Measurements from ENCODE around the gene UCN2. TPM values are rescaled to one million over a fixed set of nuclear protein-coding genes. Genes with fewer than 3 reads are reported as not detected.

The UCN2 gene
- total RNA-seq, 3 donors from 2014 or later (not counting 1 experiment from before 2014, with no cell fraction given) = not detected

DNA sequence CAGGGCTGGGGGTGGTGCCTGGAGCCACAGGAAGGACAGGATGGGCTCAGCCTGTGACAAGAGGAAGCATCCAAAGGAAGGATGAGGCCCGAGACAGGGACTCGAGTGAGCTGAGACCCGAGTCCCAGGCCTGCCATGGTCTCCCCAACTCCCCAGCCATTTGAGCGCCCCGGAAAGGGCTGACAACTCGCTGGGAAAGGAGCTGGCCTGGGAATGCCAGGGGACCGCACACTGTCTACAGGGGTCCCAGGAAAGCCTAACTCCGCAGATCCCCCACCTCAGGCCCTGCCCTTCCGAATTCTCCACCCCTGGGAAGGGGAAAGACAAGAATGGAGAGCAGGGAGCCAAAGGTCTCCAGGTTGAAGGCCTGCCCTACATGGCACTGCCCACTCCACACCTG is 38.6 kb downstream of the UCN2 start:
- H3K4me3 Mint-ChIP-seq = no peak overlapping the region
- intact Hi-C loops (cut with micrococcal nuclease) = no loop called here
- no peak overlapping the region for H3K27ac Mint-ChIP-seq
- Histone ChIP-seq H3K4me1 (ENCODE audit: control insufficient read depth, insufficient read depth, low read length) (peaks cover 7% of the 10 kb centered on the region), H3K4me3 (ENCODE audit: low read length) (no peak overlapping the region), H3K27ac (ENCODE audit: low read length) (no peak overlapping the region), H3K27me3 (ENCODE audit: control insufficient read depth, insufficient read depth, low read length) (no peaks in the 10 kb centered on the region), H3K9me3 (ENCODE audit: control insufficient read depth, insufficient read depth, low read length) (no peaks in the 10 kb centered on the region), H3K36me3 (ENCODE audit: control insufficient read depth, insufficient read depth, low read length) (no peaks in the 10 kb centered on the region)
- H3K36me3 Mint-ChIP-seq = no peaks in the 10 kb centered on the region
- peaks cover under 1 to 1% of the 10 kb centered on the region in 2 donors for H3K4me1 Mint-ChIP-seq
- no peaks in the 10 kb centered on the region for H3K9me3 Mint-ChIP-seq
- TF ChIP-seq, protein P1, sequence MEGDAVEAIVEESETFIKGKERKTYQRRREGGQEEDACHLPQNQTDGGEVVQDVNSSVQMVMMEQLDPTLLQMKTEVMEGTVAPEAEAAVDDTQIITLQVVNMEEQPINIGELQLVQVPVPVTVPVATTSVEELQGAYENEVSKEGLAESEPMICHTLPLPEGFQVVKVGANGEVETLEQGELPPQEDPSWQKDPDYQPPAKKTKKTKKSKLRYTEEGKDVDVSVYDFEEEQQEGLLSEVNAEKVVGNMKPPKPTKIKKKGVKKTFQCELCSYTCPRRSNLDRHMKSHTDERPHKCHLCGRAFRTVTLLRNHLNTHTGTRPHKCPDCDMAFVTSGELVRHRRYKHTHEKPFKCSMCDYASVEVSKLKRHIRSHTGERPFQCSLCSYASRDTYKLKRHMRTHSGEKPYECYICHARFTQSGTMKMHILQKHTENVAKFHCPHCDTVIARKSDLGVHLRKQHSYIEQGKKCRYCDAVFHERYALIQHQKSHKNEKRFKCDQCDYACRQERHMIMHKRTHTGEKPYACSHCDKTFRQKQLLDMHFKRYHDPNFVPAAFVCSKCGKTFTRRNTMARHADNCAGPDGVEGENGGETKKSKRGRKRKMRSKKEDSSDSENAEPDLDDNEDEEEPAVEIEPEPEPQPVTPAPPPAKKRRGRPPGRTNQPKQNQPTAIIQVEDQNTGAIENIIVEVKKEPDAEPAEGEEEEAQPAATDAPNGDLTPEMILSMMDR (IDR thresholded peaks at IDR 0.05) = no peak
- WGBS (ENCODE audit: insufficient coverage) = 83% methylated on average over 9 of the region's 9 CpGs
- DNase-seq = no peak
- no peak for ATAC-seq
- H3K27me3 Mint-ChIP-seq (ENCODE audit: low read depth in 2 of 2) = no peaks in the 10 kb centered on the region

- peaks cover 11 to 20% of the 10 kb centered on the region in 2 donors for H3K4me1 Mint-ChIP-seq
- intact Hi-C loops (cut with micrococcal nuclease) = no loop called here
- H3K27me3 Mint-ChIP-seq (ENCODE audit: low read depth in 2 of 2) = no peaks in the 10 kb centered on the region
- H3K4me3 Mint-ChIP-seq = no peak overlapping the region
- Histone ChIP-seq H3K27me3 (ENCODE audit: control insufficient read depth, insufficient read depth, low read length) (no peaks in the 10 kb centered on the region), H3K36me3 (ENCODE audit: control insufficient read depth, insufficient read depth, low read length) (no peaks in the 10 kb centered on the region), H3K4me1 (ENCODE audit: control insufficient read depth, insufficient read depth, low read length) (peaks cover 38% of the 10 kb centered on the region), H3K27ac (ENCODE audit: low read length) (no peak overlapping the region), H3K9me3 (ENCODE audit: control insufficient read depth, insufficient read depth, low read length) (no peaks in the 10 kb centered on the region), H3K4me3 (ENCODE audit: low read length) (no peak overlapping the region)
- DNase-seq = no peak
- no peak overlapping the region for H3K27ac Mint-ChIP-seq
- TF ChIP-seq, protein P1 (IDR thresholded peaks at IDR 0.05) = no peak
- H3K36me3 Mint-ChIP-seq = no peaks in the 10 kb centered on the region
- H3K9me3 Mint-ChIP-seq = no peaks in the 10 kb centered on the region
- no peak for ATAC-seq
- 96% methylated on average over 6 of the region's 6 CpGs for WGBS (ENCODE audit: insufficient coverage)
Observed at GRCh38 chr3:48521635-48522034, 41.9 kb downstream of the UCN2 start.

DNA sequence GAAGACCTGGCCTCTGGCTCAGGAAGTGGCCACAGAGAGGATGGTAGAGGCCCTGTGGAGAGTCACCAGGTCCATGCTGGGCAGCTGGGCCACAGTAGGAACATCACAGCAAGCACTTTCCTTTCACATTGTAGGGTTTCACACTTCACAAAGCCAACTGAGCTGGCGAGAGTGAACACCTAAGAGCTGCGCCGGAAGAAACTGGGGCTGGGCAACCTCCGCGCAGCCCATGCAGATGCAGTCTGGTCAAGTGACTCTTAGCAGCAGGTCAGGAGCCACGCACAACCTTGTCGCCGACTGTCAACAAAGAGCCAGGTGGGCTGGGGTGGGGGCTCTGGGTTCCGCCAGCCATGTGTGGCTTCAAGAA is 44.3 kb downstream of the UCN2 start:
- no peaks in the 10 kb centered on the region for H3K36me3 ChIP-seq (ENCODE audit: control insufficient read depth, insufficient read depth, low read length)
- H3K4me3 ChIP-seq (ENCODE audit: low read length) = no peak overlapping the region
- peak; percentile 48 to 85 (median 77) for ATAC-seq
- Mint-ChIP-seq H3K9me3 (no peaks in the 10 kb centered on the region), H3K4me1 (peaks cover 11 to 23% of the 10 kb centered on the region in 2 donors), H3K36me3 (no peaks in the 10 kb centered on the region), H3K27ac (peak overlapping the region; percentile 56 to 75), H3K27me3 (ENCODE audit: low read depth in 2 of 2) (no peaks in the 10 kb centered on the region), H3K4me3 (peak overlapping the region; percentile 67)
- 50% methylated on average over 9 of the region's 9 CpGs for WGBS (ENCODE audit: insufficient coverage)
- DNase-seq = no peak
- H3K9me3 ChIP-seq (ENCODE audit: control insufficient read depth, insufficient read depth, low read length) = no peaks in the 10 kb centered on the region
- H3K27ac ChIP-seq (ENCODE audit: low read length) = peak overlapping the region; percentile 47
- H3K4me1 ChIP-seq (ENCODE audit: control insufficient read depth, insufficient read depth, low read length) = peaks cover 58% of the 10 kb centered on the region
- intact Hi-C loops (cut with micrococcal nuclease) = no loop called here
- TF ChIP-seq, protein P1 (IDR thresholded peaks at IDR 0.05) = no peak
- no peaks in the 10 kb centered on the region for H3K27me3 ChIP-seq (ENCODE audit: control insufficient read depth, insufficient read depth, low read length)

- no peaks in the 10 kb centered on the region for H3K9me3 ChIP-seq (ENCODE audit: control insufficient read depth, insufficient read depth, low read length)
- peak overlapping the region; percentile 47 for H3K27ac ChIP-seq (ENCODE audit: low read length)
- H3K27me3 ChIP-seq (ENCODE audit: control insufficient read depth, insufficient read depth, low read length) = no peaks in the 10 kb centered on the region
- intact Hi-C loops (cut with micrococcal nuclease) = no loop called here
- no peak overlapping the region for H3K4me3 ChIP-seq (ENCODE audit: low read length)
- DNase-seq (peak in 1 of 2 donors; percentile 41), ATAC-seq (peak in 1 of 3 donors; percentile 20)
- Mint-ChIP-seq H3K36me3 (no peaks in the 10 kb centered on the region), H3K9me3 (no peaks in the 10 kb centered on the region), H3K4me1 (peaks cover 11 to 23% of the 10 kb centered on the region in 2 donors), H3K27ac (peak overlapping the region; percentile 56 to 75), H3K27me3 (ENCODE audit: low read depth in 2 of 2) (no peaks in the 10 kb centered on the region), H3K4me3 (peak overlapping the region; percentile 67)
- 40% methylated on average over 12 of the region's 12 CpGs for WGBS (ENCODE audit: insufficient coverage)
- TF ChIP-seq, protein P1 (IDR thresholded peaks at IDR 0.05) = no peak
- no peaks in the 10 kb centered on the region for H3K36me3 ChIP-seq (ENCODE audit: control insufficient read depth, insufficient read depth, low read length)
- peaks cover 60% of the 10 kb centered on the region for H3K4me1 ChIP-seq (ENCODE audit: control insufficient read depth, insufficient read depth, low read length)
Observed at GRCh38 chr3:48518638-48519276, 44.8 kb downstream of the UCN2 start.

Measured in natural killer cell (primary cell).